Ascending aorta (tissue), 2 donors: Measurements from ENCODE around the gene NECTIN1. TPM values are rescaled to one million over a fixed set of nuclear protein-coding genes. Genes with fewer than 3 reads are reported as not detected.

Source experiments
- DNase-seq, 2 donors: peaks; one replicate each; pipeline ENCODE4 v3.0.0-alpha.2; 2019; ENCODE audit warnings: low spot score in 2 of 2
- H3K27ac ChIP-seq, 2 donors: fragments of 200-600 bp; sonication (generic); one replicate each; pipeline ENCODE4 v1.5.1; 2016 to 2017; ENCODE audit warnings: mild to moderate bottlenecking in 1 of 2
- H3K27me3 ChIP-seq: fragments of 200-600 bp; sonication (generic); one replicate; pipeline ENCODE4 v1.5.1; 2017
- H3K36me3 ChIP-seq, 2 donors: fragments of 200-600 bp; sonication (generic); one replicate each; pipeline ENCODE4 v1.5.1; 2016
- H3K4me1 ChIP-seq, 2 donors: fragments of 200-600 bp; sonication (generic); one replicate each; pipeline ENCODE4 v1.5.1; 2016 to 2017; ENCODE audit warnings: mild to moderate bottlenecking in 1 of 2
- H3K4me3 ChIP-seq, 2 donors: fragments of 200-600 bp; sonication (generic); one replicate each; pipeline ENCODE4 v1.5.1; 2016 to 2017; ENCODE audit warnings: mild to moderate bottlenecking in 1 of 2
- H3K9me3 ChIP-seq, 2 donors: fragments of 200-600 bp; sonication (generic); one replicate each; pipeline ENCODE4 v1.5.1; 2016
- intact Hi-C: fragments of 100-400 bp; cut with DNase I; formaldehyde crosslinking; loops from one replicate; pipeline ENCODE4 v1.15.1; 2023
- total RNA-seq: library from RNA; depleted of rRNA; stranded (reverse); fragments of >200 nt; gene quantifications from one replicate; pipeline ENCODE4 v1.1.0, GENCODE V29; 2016
- TF ChIP-seq, protein P1 (sequence below), 3 experiments: fragments of 200-600 bp in 2 of 3; fragments of 450-650 bp in 1 of 3; sonication (generic) in 2 of 3; IDR thresholded peaks; one replicate each; pipeline ENCODE4 v1.5.1; 2016 to 2019; ENCODE audit warnings: antibody characterized with exemption in 3 of 3, mild to moderate bottlenecking in 1 of 3, moderate library complexity in 1 of 3

NECTIN1 gene
- total RNA-seq, 1 donor from 2014 or later = 1.6 TPM

DNA sequence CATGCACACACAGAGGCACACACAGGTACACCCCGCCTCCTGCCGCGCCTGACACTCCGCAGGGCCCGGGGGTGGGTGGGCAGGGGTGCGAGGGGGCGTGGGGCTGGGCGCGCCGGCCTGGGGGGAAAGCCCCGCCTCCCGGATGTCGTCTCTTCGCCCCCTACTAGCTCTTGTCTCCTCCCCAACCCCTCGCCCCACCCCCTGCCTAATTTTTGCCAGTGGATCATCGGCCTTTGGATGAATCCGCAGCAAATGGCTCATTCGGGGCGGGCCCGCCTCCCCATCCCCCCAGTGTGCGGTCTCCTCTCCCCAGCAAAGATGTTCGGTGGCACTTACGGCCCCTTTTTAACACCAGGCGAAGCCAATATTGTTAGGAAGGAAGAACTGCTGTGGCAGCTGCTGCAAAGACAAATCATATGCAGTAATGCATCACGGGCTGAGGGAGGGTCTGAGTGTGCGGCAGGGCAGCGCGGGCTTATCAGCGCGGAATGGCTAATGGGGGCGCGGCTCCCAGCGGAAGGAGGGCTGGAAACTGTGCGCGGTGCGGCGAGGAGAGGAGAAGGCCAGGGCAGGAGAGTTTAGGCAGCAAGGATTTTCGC lies 13.4 kb upstream of the NECTIN1 start:
- no peaks in the 10 kb centered on the region for H3K27me3 ChIP-seq
- H3K27ac ChIP-seq = no peak overlapping the region
- TF ChIP-seq, protein P1, sequence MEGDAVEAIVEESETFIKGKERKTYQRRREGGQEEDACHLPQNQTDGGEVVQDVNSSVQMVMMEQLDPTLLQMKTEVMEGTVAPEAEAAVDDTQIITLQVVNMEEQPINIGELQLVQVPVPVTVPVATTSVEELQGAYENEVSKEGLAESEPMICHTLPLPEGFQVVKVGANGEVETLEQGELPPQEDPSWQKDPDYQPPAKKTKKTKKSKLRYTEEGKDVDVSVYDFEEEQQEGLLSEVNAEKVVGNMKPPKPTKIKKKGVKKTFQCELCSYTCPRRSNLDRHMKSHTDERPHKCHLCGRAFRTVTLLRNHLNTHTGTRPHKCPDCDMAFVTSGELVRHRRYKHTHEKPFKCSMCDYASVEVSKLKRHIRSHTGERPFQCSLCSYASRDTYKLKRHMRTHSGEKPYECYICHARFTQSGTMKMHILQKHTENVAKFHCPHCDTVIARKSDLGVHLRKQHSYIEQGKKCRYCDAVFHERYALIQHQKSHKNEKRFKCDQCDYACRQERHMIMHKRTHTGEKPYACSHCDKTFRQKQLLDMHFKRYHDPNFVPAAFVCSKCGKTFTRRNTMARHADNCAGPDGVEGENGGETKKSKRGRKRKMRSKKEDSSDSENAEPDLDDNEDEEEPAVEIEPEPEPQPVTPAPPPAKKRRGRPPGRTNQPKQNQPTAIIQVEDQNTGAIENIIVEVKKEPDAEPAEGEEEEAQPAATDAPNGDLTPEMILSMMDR (IDR thresholded peaks at IDR 0.05) = no peak
- no peaks in the 10 kb centered on the region for H3K9me3 ChIP-seq
- H3K36me3 ChIP-seq = no peaks in the 10 kb centered on the region
- H3K4me3 ChIP-seq = peak overlapping the region; percentile 36 to 39
- no peak for DNase-seq
- peaks cover 0 to 7% of the 10 kb centered on the region in 2 donors for H3K4me1 ChIP-seq
- intact Hi-C loops = loop anchor here (5.0 kb wide), 2 partner anchors 75 to 260 kb away; no protein-coding TSS in a partner anchor

DNA sequence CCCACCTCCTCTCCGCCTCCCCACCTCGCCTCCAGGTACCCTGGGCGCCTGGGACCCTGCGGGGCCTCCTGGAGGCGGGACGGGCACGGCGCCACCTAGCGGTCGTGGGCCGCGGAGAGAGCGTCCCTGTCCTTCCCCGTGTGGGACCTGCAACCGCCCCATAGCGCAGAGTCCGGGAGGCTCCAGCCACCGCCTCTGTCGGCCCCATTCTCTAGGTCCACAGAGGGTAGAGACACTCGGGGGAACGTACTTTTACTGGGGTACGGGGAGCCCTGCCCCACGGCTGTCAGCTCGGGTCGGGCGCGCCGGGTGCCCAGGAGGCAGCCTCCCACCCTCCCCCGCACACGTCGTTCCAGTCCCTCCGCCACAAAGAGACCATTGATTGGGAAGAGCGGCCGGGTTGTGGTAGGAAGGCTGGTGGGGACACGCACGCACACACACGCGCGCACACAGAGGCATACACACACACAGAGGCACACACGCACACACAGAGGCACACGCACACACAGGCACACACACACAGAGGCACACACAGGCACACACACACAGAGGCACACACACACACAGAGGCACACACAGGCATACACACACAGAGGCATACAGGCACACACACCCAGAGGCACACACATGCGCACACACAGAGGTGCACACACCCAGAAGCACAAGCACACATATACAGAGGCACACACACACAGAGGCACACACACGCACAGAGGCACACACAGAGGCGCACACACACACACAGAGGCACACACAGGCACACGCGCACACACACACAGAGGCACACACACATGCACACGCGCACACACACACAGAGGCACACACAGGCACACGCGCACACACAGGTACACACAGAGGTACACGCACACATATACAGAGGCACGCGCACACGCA lies 12.6 kb upstream of the NECTIN1 start:
- H3K4me1 ChIP-seq = peaks cover 0 to 7% of the 10 kb centered on the region in 2 donors
- H3K27ac ChIP-seq = no peak overlapping the region
- H3K4me3 ChIP-seq = peak overlapping the region; percentile 36 to 39
- TF ChIP-seq, protein P1 (IDR thresholded peaks at IDR 0.05) = peak; percentile 45 to 75 (median 67)
- intact Hi-C loops = loop anchor here (5.0 kb wide), 2 partner anchors 74 to 259 kb away; no protein-coding TSS in a partner anchor
- no peaks in the 10 kb centered on the region for H3K9me3 ChIP-seq
- H3K27me3 ChIP-seq = no peaks in the 10 kb centered on the region
- no peaks in the 10 kb centered on the region for H3K36me3 ChIP-seq
- no peak for DNase-seq

DNA sequence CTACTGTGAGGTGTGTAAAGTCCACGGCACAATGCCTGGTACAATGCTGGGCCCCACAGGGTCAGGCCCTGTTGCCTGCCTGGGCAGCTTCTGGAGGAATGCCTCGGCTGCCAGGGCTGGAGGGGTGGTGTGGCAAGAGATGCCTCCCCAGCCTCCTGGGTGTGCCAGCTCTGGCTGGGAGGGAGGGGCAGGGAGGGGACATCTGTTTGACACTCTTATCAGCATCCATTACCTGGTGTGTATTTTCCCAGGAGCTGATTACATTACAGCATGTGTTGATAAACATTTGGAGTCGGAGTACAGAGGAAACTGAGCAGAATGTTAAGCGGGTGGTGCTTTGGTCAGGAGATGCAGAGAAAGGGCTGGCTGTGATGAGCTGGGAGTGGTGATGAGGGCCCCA lies 11.0 kb upstream of the NECTIN1 start:
- H3K27ac ChIP-seq = no peak overlapping the region
- intact Hi-C loops = loop anchor here (5.0 kb wide), 2 partner anchors 73 to 258 kb away; no protein-coding TSS in a partner anchor
- DNase-seq = no peak
- H3K4me1 ChIP-seq = peaks cover 0 to 7% of the 10 kb centered on the region in 2 donors
- H3K27me3 ChIP-seq = no peaks in the 10 kb centered on the region
- no peak overlapping the region for H3K4me3 ChIP-seq
- no peaks in the 10 kb centered on the region for H3K9me3 ChIP-seq
- no peaks in the 10 kb centered on the region for H3K36me3 ChIP-seq
- TF ChIP-seq, protein P1 (IDR thresholded peaks at IDR 0.05) = no peak

DNA sequence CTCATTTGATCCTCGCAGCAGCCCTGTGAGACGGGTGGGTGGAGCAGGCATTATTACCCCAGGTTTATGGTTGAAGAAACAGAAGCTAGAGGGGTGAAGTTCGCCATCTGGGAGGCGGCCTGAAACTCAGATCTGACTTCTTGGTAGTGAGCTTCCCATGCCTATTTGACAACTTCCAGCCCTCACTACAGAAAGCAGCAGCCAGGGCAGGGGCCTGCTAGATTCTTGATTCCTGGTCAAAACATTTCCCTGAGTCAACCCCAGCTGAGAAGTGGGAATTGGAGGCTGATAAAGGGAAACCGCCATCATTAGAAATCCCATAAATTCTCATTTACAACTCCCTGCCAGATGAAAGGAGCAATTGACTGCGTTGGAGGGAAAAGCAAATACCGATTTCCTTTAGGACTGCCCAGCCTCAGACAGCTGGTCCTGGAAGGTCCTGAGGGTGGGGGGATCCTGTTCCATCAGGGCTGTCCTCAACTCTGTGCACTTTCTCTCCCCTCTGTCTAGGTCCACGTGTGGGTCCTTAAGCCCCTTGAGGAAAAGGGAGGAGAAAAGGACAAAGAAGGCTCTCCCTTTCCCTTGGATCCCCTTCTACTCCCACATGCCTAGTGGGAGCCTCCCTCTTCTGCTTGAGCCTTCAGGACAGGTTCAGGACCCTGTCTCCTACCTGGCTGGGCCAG lies 10.2 kb upstream of the NECTIN1 start:
- Histone ChIP-seq H3K36me3 (no peaks in the 10 kb centered on the region), H3K27me3 (no peaks in the 10 kb centered on the region), H3K27ac (no peak overlapping the region), H3K4me3 (no peak overlapping the region), H3K4me1 (peaks cover 0 to 7% of the 10 kb centered on the region in 2 donors), H3K9me3 (no peaks in the 10 kb centered on the region)
- DNase-seq = no peak
- TF ChIP-seq, protein P1 (IDR thresholded peaks at IDR 0.05) = no peak
- intact Hi-C loops = no loop called here

DNA sequence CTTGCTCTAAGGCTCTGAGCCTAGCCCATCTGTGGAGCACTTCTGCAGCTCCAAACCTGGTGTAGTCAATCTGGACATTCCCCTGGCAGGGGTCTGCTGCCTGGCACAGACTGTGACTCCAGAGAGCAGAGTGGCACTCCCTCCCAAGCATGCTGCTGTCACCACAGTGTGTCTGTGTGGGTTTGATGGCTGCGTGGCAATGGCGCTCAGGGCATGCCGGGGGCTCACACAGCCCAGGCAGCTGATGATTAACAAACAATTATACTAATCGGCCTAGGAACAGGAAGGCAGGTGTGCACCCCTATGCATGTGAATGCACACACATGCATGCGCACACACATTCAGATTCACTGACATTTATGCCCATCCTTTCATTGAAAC lies 9.0 kb upstream of the NECTIN1 start:
- no peak for DNase-seq
- no peaks in the 10 kb centered on the region for H3K36me3 ChIP-seq
- intact Hi-C loops = no loop called here
- no peaks in the 10 kb centered on the region for H3K27me3 ChIP-seq
- H3K4me3 ChIP-seq = no peak overlapping the region
- TF ChIP-seq, protein P1 (IDR thresholded peaks at IDR 0.05) = no peak
- no peak overlapping the region for H3K27ac ChIP-seq
- peaks cover 0 to 7% of the 10 kb centered on the region in 2 donors for H3K4me1 ChIP-seq
- H3K9me3 ChIP-seq = no peaks in the 10 kb centered on the region
